K562 (cell line): ENCODE measurements around the gene ABHD1. TPM values are rescaled to one million over a fixed set of nuclear protein-coding genes. Genes with fewer than 3 reads are reported as not detected.

Source experiments
- ATAC-seq: fragments of 200-7000 bp; cut with Tn5 transposase; 3 replicates; pipeline ENCODE4 v1.9.1; 2020; ENCODE audit warnings: moderate library complexity
- BruUV-seq: library from RNA; stranded (reverse); fragments of 400-500 nt; replicated peaks from 2 replicates; lab custom pipeline; 2021; lab: Mats Ljungman, UMichigan
- CTCF ChIA-PET: fragments of 300-600 bp; formaldehyde crosslinking; extraction: SDS; loops from one replicate; lab custom pipeline; 2021; ENCODE audit warnings: low intra/inter-chr PET ratio; lab: Yijun Ruan, JAX
- POLR2A ChIA-PET: fragments of 300-600, 350-650 bp; sonication (Branson Sonifier 250); formaldehyde crosslinking; extraction: SDS; loops from one replicate; lab custom pipeline; 2021; ENCODE audit warnings: antibody characterized with exemption, inconsistent platforms; lab: Yijun Ruan, JAX
- DNase-seq, 4 experiments: peaks; one replicate each; pipeline versions ENCODE4 v3.0.0 to v3.0.0-alpha.2; 2011 to 2018; ENCODE audit warnings: low spot score in 3 of 4, mixed read lengths in 3 of 4; ENCODE audit errors: extremely low read depth in 1 of 4
- FAIRE-seq: peaks from 2 replicates; lab custom pipeline; 2011; peaks lifted over from hg19 to GRCh38; lab: Jason Lieb, UNC
- H2AFZ ChIP-seq: 2 replicates; pipeline ENCODE4 v1.6.0; 2011; ENCODE audit warnings: low read depth, low read length, control low read depth, inconsistent platforms
- H3K27ac ChIP-seq: fragments of 200-600 bp; 3 replicates; pipeline ENCODE4 v1.8.0; 2011; ENCODE audit warnings: low read depth, mild to moderate bottlenecking, control low read depth, inconsistent platforms, low read length, moderate library complexity, mixed read lengths; ENCODE audit errors: extremely low read depth
- H3K27me3 ChIP-seq, 2 experiments: fragments of 300-600 bp in 1 of 2; 2 replicates in 1 of 2; 3 replicates in 1 of 2; pipeline versions ENCODE4 v1.6.0 to v1.8.0; 2011; ENCODE audit warnings: inconsistent platforms in 2 of 2, low read length in 2 of 2, mild to moderate bottlenecking in 1 of 2, mixed read lengths in 1 of 2, moderate library complexity in 1 of 2; ENCODE audit not compliant: control insufficient read depth in 2 of 2, insufficient read depth in 2 of 2
- H3K36me3 ChIP-seq: fragments of 300-600 bp; 3 replicates; pipeline ENCODE4 v1.8.0; 2011; ENCODE audit warnings: mild to moderate bottlenecking, low read length, inconsistent platforms; ENCODE audit not compliant: control insufficient read depth, insufficient read depth
- H3K4me1 ChIP-seq, 2 experiments: fragments of 200-600 bp in 1 of 2; replicated peaks in 1 of 2; 2 replicates in 1 of 2; 3 replicates in 1 of 2; pipeline versions ENCODE4 v1.5.1 to v1.8.0; 2011; ENCODE audit warnings: inconsistent platforms in 2 of 2, low read length in 2 of 2, mild to moderate bottlenecking in 1 of 2, mixed read lengths in 1 of 2, moderate library complexity in 1 of 2; ENCODE audit not compliant: control insufficient read depth in 2 of 2, insufficient read depth in 2 of 2
- H3K4me2 ChIP-seq: 2 replicates; pipeline ENCODE4 v1.6.1; 2011; ENCODE audit warnings: low read length, control low read depth, inconsistent platforms, mixed read lengths; ENCODE audit not compliant: insufficient read depth
- H3K4me3 ChIP-seq: fragments of 200-600 bp; sonication (generic), shearing (Covaris generic); 2 replicates; pipeline ENCODE4 v1.5.1; 2016; ENCODE audit warnings: control low read depth, inconsistent platforms
- H3K79me2 ChIP-seq: fragments of 200-600 bp; 3 replicates; pipeline ENCODE4 v1.8.0; 2011; ENCODE audit warnings: low read length, inconsistent platforms; ENCODE audit not compliant: control insufficient read depth, insufficient read depth
- H3K9ac ChIP-seq, 2 experiments: 2 replicates each; pipeline versions ENCODE4 v1.6.0 to v1.6.1; 2011; ENCODE audit warnings: low read depth in 2 of 2, low read length in 2 of 2, control low read depth in 1 of 2, inconsistent platforms in 1 of 2, mild to moderate bottlenecking in 1 of 2, mixed read lengths in 1 of 2; ENCODE audit not compliant: insufficient read depth in 1 of 2
- H3K9me1 ChIP-seq: one replicate; pipeline ENCODE4 v1.6.0; 2011; ENCODE audit warnings: inconsistent platforms, mild to moderate bottlenecking, low read length, moderate library complexity; ENCODE audit not compliant: control insufficient read depth, insufficient read depth
- H3K9me3 ChIP-seq: replicated peaks from 2 replicates; pipeline ENCODE4 v1.5.1; 2011; ENCODE audit warnings: low read depth, low read length, inconsistent platforms; ENCODE audit not compliant: control insufficient read depth, insufficient read depth
- H4K20me1 ChIP-seq: replicated peaks from 2 replicates; pipeline ENCODE4 v1.6.1; 2011; ENCODE audit warnings: low read length, inconsistent platforms, mixed read lengths; ENCODE audit not compliant: control insufficient read depth, insufficient read depth
- CEBPB ChIP-seq: fragments of 450-650 bp; IDR thresholded peaks from 2 replicates; pipeline ENCODE4 v1.6.1; 2016; ENCODE audit warnings: missing genetic modification characterization, missing compliant biosample characterization
- CEBPG ChIP-seq, 3 experiments: fragments of 200-800 bp in 1 of 3; sonication (Bioruptor generic) in 1 of 3; sonication (generic) in 1 of 3; formaldehyde crosslinking in 1 of 3; IDR thresholded peaks in 2 of 3; conservative IDR thresholded peaks in 1 of 3; 2 replicates each; pipeline versions ENCODE4 v1.6.1 to v1.8.0; 2016 to 2022; ENCODE audit warnings: missing compliant biosample characterization in 2 of 3, missing genetic modification characterization in 2 of 3, mild to moderate bottlenecking in 1 of 3, missing genetic modification reagents in 1 of 3
- NFXL1 ChIP-seq: fragments of 450-650 bp; formaldehyde crosslinking; IDR thresholded peaks from 2 replicates; pipeline ENCODE4 v1.4.0; 2021; ENCODE audit warnings: mild to moderate bottlenecking
- NR2F6 ChIP-seq: fragments of 450-650 bp; formaldehyde crosslinking; IDR thresholded peaks from 2 replicates; pipeline ENCODE4 v1.4.0; 2020; ENCODE audit warnings: mild to moderate bottlenecking
- PPARD ChIP-seq: fragments of 250-450 bp; sonication (Bioruptor Pico); IDR thresholded peaks from 2 replicates; pipeline ENCODE4 v1.8.0; 2022; ENCODE audit warnings: inconsistent platforms, mild to moderate bottlenecking, moderate library complexity
- SAFB ChIP-seq: fragments of 200-400 bp; formaldehyde crosslinking; IDR thresholded peaks from 2 replicates; pipeline ENCODE4 v1.6.1; 2017; ENCODE audit warnings: low read depth, low read length, borderline replicate concordance
- SMAD1 ChIP-seq: fragments of 150-350 bp; IDR thresholded peaks from 2 replicates; pipeline ENCODE4 v1.6.1; 2014; ENCODE audit warnings: low read length, low read depth; ENCODE audit not compliant: partially characterized antibody
- SMARCC2 ChIP-seq: fragments of 450-650 bp; IDR thresholded peaks from 2 replicates; pipeline ENCODE4 v1.6.1; 2017; ENCODE audit warnings: antibody characterized with exemption, moderate library complexity, mild to moderate bottlenecking, low read depth
- TARDBP ChIP-seq: fragments of 450-650 bp; IDR thresholded peaks from 2 replicates; pipeline ENCODE4 v1.6.1; 2016
- ZNF146 ChIP-seq: IDR thresholded peaks from one replicate; pipeline ENCODE4 v1.6.1; 2018; ENCODE audit warnings: missing compliant biosample characterization; ENCODE audit not compliant: unreplicated experiment
- ZNF212 ChIP-seq: fragments of 450-650 bp; formaldehyde crosslinking; IDR thresholded peaks from 2 replicates; pipeline ENCODE4 v1.4.0; 2020; ENCODE audit warnings: mild to moderate bottlenecking
- ZNF311 ChIP-seq: fragments of 250-450 bp; sonication (Bioruptor Pico); IDR thresholded peaks from 2 replicates; pipeline ENCODE4 v1.4.0; 2020; ENCODE audit warnings: mild to moderate bottlenecking, moderate library complexity
- WGBS: fragments of 100-300 bp; shearing (Covaris generic); methylation state at CpG from one replicate; pipeline ENCODE4 v1.1.6; 2016; ENCODE audit warnings: low coverage, mixed read lengths; ENCODE audit not compliant: insufficient coverage; ENCODE audit errors: missing lambda C conversion rate; 5-methylcytosine and 5-hydroxymethylcytosine counted together
- in situ Hi-C: fragments of 300-500 bp; cut with MboI; formaldehyde crosslinking; loops from 4 replicates; pipeline ENCODE4 v1.15.0; 2018; ENCODE audit warnings: inconsistent platforms, mixed read lengths
- intact Hi-C: fragments of 100-400 bp; cut with micrococcal nuclease; formaldehyde crosslinking; loops from 2 replicates; pipeline ENCODE4 v1.14.2; 2022
- polyA plus RNA-seq, 8 experiments: library from polyadenylated mRNA; depleted of rRNA in 4 of 8; stranded (reverse) in 5 of 8; unstranded in 3 of 8; fragments of >200 nt; fragmentation: Nextera tagmentation in 2 of 8; fragmentation: Illumina TruSeq in 1 of 8; extraction: Ambion mirVana in 2 of 8; extraction: Trizol in 1 of 8; gene quantifications; 2 replicates each; pipeline versions ENCODE4 v1.2.1 to v1.2.3, GENCODE V29; 2011 to 2014; ENCODE audit warnings: inconsistent platforms in 1 of 8, missing spikeins in 1 of 8
- total RNA-seq, 7 experiments: library from RNA; depleted of rRNA in 6 of 7; stranded (reverse); fragments of >200 nt in 6 of 7; fragmentation: Illumina TruSeq in 2 of 7; extraction: Trizol in 2 of 7; gene quantifications; 2 replicates each; pipeline versions ENCODE4 v1.2.1 to v1.2.3, GENCODE V29; 2011 to 2021; ENCODE audit warnings: low replicate concordance in 1 of 7
- TF ChIP-seq, protein P1 (sequence below), 2 experiments: fragments of 200-800 bp in 1 of 2; sonication (Bioruptor generic) in 1 of 2; sonication (generic) in 1 of 2; formaldehyde crosslinking in 1 of 2; IDR thresholded peaks in 1 of 2; conservative IDR thresholded peaks in 1 of 2; 2 replicates each; pipeline versions ENCODE4 v1.5.0 to v1.6.1; 2016 to 2020; ENCODE audit warnings: missing compliant biosample characterization in 1 of 2, missing genetic modification characterization in 1 of 2, missing genetic modification reagents in 1 of 2

The ABHD1 gene
- total and polyA plus RNA-seq, 9 of the 15 experiments (the other 6 are each of a cell fraction or from before 2014, with no cell fraction given), result 0.10 to 0.16 (median 0.11) TPM; not detected in 5

DNA sequence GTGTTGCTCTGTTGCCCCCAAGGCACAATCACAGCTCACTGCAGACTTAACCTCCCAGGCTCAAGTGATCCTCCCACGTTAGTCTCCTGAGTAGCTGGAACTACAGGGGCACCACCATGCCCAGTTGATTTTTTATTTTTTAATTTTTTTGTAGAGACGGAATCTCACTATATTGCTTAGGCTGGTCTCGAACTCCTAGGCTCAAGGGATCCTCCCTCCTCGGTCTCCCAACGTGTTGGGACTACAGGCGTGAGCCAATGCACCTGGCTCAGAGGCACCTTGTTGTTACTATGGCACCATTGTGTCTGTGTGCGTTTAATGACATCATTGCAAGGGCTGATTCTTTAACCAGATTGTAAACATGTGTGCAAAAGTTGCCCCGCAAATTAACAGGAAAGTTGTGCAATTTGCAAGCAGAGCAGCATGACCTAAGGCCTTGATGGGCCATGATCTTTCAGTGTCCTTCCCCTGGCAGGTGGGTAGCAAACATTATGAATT is 47.8 kb downstream of the ABHD1 start:
- no peaks in the 10 kb centered on the region for H3K79me2 ChIP-seq
- TF ChIP-seq CEBPG (CRISPR knock-in tag; IDR thresholded peaks at IDR 0.05), result no peak
- 0 out of 4 replicates have a peak, but pooled peaks of 1 of the 2 experiments have one; percentile 25 for TF ChIP-seq CEBPG (tag; conservative IDR thresholded peaks at IDR 0.05 in 1 of 2, IDR thresholded peaks at IDR 0.05 in 1 of 2)
- no peak for TF ChIP-seq ZNF146 (CRISPR knock-in tag)
- TF ChIP-seq CEBPB, result peak; percentile 62
- H3K9ac ChIP-seq, result no peak overlapping the region
- peaks cover 8 to 9% of the 10 kb centered on the region in 2 experiments; a peak in 3 of 5 replicates for H3K4me1 ChIP-seq
- FAIRE-seq, result no peak
- no peak for ATAC-seq
- H3K36me3 ChIP-seq, result no peaks in the 10 kb centered on the region
- ChIA-PET POLR2A (no interaction called here), CTCF (no interaction called here)
- H3K27ac ChIP-seq, result no peak overlapping the region
- H2AFZ ChIP-seq, result no peak overlapping the region
- H3K4me2 ChIP-seq, result no peak overlapping the region
- no peaks in the 10 kb centered on the region for H3K9me3 ChIP-seq
- H4K20me1 ChIP-seq, result no peaks in the 10 kb centered on the region
- H3K9me1 ChIP-seq, result no peaks in the 10 kb centered on the region
- no TSS peak for BruUV-seq
- H3K27me3 ChIP-seq, result peaks cover 13 to 37% of the 10 kb centered on the region in 2 experiments; a peak in 4 of 5 replicates
- no peak for DNase-seq
- intact Hi-C loops, result loop anchor here (2.0 kb wide), 1 partner anchor 19 kb away; no protein-coding TSS in a partner anchor
- in situ Hi-C loops, result no loop called here
- WGBS, result 3% methylated on average over 8 of the region's 8 CpGs
- no peak overlapping the region for H3K4me3 ChIP-seq

DNA sequence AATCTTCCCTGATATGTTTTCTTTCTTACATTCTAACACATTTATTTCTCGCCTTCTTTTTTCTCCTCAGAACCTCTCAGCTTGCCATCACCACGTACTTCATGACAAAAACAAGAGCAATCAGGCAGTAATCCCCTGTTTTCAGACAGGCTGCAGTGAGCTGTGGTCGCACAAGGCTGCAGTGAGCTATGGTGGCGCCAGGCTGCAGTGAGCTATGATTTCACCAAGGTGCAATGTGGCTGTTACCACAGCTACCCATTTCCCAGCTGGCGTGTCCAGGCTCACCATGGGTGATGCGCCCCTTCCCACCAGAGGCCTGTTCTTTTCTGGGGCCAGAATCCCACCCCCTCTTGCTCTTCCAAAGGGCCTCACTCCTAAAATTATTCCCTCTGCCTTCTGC is 51.0 kb downstream of the ABHD1 start:
- Histone ChIP-seq H2AFZ (no peak overlapping the region), H3K9ac (no peak overlapping the region), H3K4me1 (peaks cover 8 to 9% of the 10 kb centered on the region in 2 experiments; a peak in 3 of 5 replicates), H3K27ac (no peak overlapping the region), H3K27me3 (peaks cover 17 to 42% of the 10 kb centered on the region in 2 experiments; a peak in 4 of 5 replicates), H3K79me2 (no peaks in the 10 kb centered on the region), H3K9me3 (no peaks in the 10 kb centered on the region), H4K20me1 (no peaks in the 10 kb centered on the region), H3K4me3 (no peak overlapping the region), H3K36me3 (no peaks in the 10 kb centered on the region), H3K4me2 (no peak overlapping the region), H3K9me1 (no peaks in the 10 kb centered on the region)
- WGBS, result 2% methylated on average over 6 of the region's 6 CpGs
- intact Hi-C loops, result no loop called here
- no TSS peak for BruUV-seq
- FAIRE-seq, result no peak
- CTCF ChIA-PET, result no interaction called here
- POLR2A ChIA-PET, result interaction anchor here (0.6 to 1.9 kb wide), 4 partner anchors 9 to 38 kb away, joined by 3 to 8 read pairs (median 4); no protein-coding TSS in a partner anchor
- DNase-seq, result no peak
- peak; percentile 42; the same call in 2 of the 3 replicates for ATAC-seq
- in situ Hi-C loops, result no loop called here
- TF ChIP-seq PPARD (CRISPR knock-in tag), result no peak
- no peak for TF ChIP-seq TARDBP
- TF ChIP-seq, protein P1, sequence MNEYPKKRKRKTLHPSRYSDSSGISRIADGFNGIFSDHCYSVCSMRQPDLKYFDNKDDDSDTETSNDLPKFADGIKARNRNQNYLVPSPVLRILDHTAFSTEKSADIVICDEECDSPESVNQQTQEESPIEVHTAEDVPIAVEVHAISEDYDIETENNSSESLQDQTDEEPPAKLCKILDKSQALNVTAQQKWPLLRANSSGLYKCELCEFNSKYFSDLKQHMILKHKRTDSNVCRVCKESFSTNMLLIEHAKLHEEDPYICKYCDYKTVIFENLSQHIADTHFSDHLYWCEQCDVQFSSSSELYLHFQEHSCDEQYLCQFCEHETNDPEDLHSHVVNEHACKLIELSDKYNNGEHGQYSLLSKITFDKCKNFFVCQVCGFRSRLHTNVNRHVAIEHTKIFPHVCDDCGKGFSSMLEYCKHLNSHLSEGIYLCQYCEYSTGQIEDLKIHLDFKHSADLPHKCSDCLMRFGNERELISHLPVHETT (CRISPR knock-in tag; conservative IDR thresholded peaks at IDR 0.05 in 1 of 2, IDR thresholded peaks at IDR 0.05 in 1 of 2), result no peak
- TF ChIP-seq SMARCC2, result no peak
- no peak for TF ChIP-seq ZNF311
- no peak for TF ChIP-seq ZNF212 (CRISPR knock-in tag)
- no peak for TF ChIP-seq SAFB
- no peak for TF ChIP-seq NFXL1 (CRISPR knock-in tag)
- TF ChIP-seq SMAD1, result no peak
- no peak for TF ChIP-seq NR2F6 (CRISPR knock-in tag)
